ENCODE measurements around the gene STXBP1. TPM values are rescaled to one million over a fixed set of nuclear protein-coding genes. Genes with fewer than 3 reads are reported as not detected.

STXBP1 gene
- total and polyA plus RNA-seq, 2 of the 4 experiments (the other 2 are of a cell fraction): 15.8 to 22.6 TPM

DNA sequence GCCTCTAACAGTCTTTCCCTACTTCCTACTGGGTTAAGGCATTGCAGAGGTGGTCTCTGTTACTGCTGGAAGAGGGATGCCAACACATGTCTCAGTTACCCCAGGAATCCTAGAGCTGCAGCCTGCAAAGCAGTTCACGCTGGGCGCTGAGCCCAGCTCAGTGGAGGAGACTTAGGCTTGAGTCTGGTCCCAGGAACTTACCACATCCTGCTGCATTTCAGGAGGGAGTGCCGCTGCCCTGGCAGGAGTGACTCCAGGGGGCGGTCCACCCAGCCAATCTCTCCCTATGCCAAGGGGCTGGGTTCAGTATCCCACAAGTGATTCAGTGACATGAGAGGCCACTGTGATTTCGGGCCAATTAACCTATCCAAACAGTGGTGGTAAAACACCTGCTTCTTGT is 111.4 kb downstream of the STXBP1 start:
- dilution Hi-C loops (cut with HindIII; ENCODE audit: low sequenced_read_pairs, unreplicated experiment): no loop called here
- Histone ChIP-seq H2BK15ac (ENCODE audit: low read depth, low read length) (no peak overlapping the region), H3K36me3 (ENCODE audit: control insufficient read depth, insufficient read depth, low read length) (no peaks in the 10 kb centered on the region), H3K56ac (ENCODE audit: extremely low read depth, insufficient read depth, low read length) (no peak overlapping the region), H4K20me1 (ENCODE audit: insufficient read depth, low read length) (no peaks in the 10 kb centered on the region), H4K8ac (ENCODE audit: low read depth in 2 of 2, low read length in 2 of 2) (no peak overlapping the region), H3K4me3 (ENCODE audit: insufficient read depth, low read depth, low read length) (no peak overlapping the region), H2AFZ (replicated peaks; ENCODE audit: low read length, poor library complexity) (peak overlapping the region; percentile 39), H3K18ac (ENCODE audit: low read depth, low read length) (no peak overlapping the region), H3K23ac (ENCODE audit: low read depth, low read length) (no peak overlapping the region), H2BK20ac (ENCODE audit: low read depth, low read length) (no peak overlapping the region), H2BK120ac (ENCODE audit: low read depth, low read length) (no peak overlapping the region), H3K79me1 (ENCODE audit: low read depth in 1 of 2, low read length in 2 of 2) (no peaks in the 10 kb centered on the region), H4K91ac (ENCODE audit: insufficient read depth, low read depth, low read length) (no peak overlapping the region), H3K9me3 (ENCODE audit: control insufficient read depth, insufficient read depth, low read length) (no peaks in the 10 kb centered on the region), H3K9me1 (ENCODE audit: insufficient read depth, low read length) (no peaks in the 10 kb centered on the region; the same call in 1 of the 2 replicates), H4K5ac (ENCODE audit: low read depth, low read length) (no peak overlapping the region), H2BK5ac (ENCODE audit: low read depth, low read length, poor library complexity, severe bottlenecking) (no peak overlapping the region), H3K27me3 (ENCODE audit: control insufficient read depth, insufficient read depth, low read length) (peaks cover 4% of the 10 kb centered on the region; the same call in 1 of the 2 replicates), H3K4ac (ENCODE audit: low read depth, low read length) (no peak overlapping the region), H3K14ac (replicated peaks; ENCODE audit: low read depth, low read length) (no peak overlapping the region), H3K4me2 (ENCODE audit: low read depth, low read length) (no peak overlapping the region), H2AK5ac (ENCODE audit: low read depth, low read length) (no peak overlapping the region), H3K27ac (ENCODE audit: insufficient read depth, low read length) (no peak overlapping the region), H3K4me1 (ENCODE audit: control insufficient read depth, insufficient read depth, low read length) (0 out of 2 replicates have a peak, but pooled peaks cover 1% of the 10 kb centered on the region), H2AK9ac (replicated peaks; ENCODE audit: low read depth, low read length, poor library complexity) (no peak overlapping the region), H3K9ac (ENCODE audit: low read depth, low read length) (no peak overlapping the region)
- ChIA-PET CTCF (interaction anchor here (2.6 kb wide), 1 partner anchor 11 kb away, joined by 8 read pairs; the partner anchor contains the start of gene TOR2A), POLR2A (ENCODE audit: unreplicated experiment) (no interaction called here)
- ATAC-seq (ENCODE audit: low read depth) (peak; percentile 82), DNase-seq (peak; percentile 66)
- in situ Hi-C loops (cut with MboI; ENCODE audit: low sequenced_read_pairs): no loop called here
- intact Hi-C loops (cut with micrococcal nuclease): no loop called here
- no CpG with 5 or more reads among the region's 5 CpGs for WGBS, 2 experiments (ENCODE audit: extremely low coverage in 2 of 2, insufficient read length in 1 of 2)
- no TSS peak for BruUV-seq (replicated peaks)
- TF ChIP-seq NFE2L2 (IDR thresholded peaks at IDR 0.05; ENCODE audit: low read depth, low read length): no peak
- TF ChIP-seq POLR2A (IDR thresholded peaks at IDR 0.05; ENCODE audit: low read depth, low read length): no peak
- TF ChIP-seq RAD21 (IDR thresholded peaks at IDR 0.05; ENCODE audit: low read length): no peak
- no peak for TF ChIP-seq RFX5 (IDR thresholded peaks at IDR 0.05; ENCODE audit: low read depth, low read length)
- TF ChIP-seq FOS (IDR thresholded peaks at IDR 0.05; ENCODE audit: low read depth, low read length): no peak
- TF ChIP-seq MAZ (IDR thresholded peaks at IDR 0.05; ENCODE audit: borderline replicate concordance, low read depth, low read length): no peak
- TF ChIP-seq, protein P1, sequence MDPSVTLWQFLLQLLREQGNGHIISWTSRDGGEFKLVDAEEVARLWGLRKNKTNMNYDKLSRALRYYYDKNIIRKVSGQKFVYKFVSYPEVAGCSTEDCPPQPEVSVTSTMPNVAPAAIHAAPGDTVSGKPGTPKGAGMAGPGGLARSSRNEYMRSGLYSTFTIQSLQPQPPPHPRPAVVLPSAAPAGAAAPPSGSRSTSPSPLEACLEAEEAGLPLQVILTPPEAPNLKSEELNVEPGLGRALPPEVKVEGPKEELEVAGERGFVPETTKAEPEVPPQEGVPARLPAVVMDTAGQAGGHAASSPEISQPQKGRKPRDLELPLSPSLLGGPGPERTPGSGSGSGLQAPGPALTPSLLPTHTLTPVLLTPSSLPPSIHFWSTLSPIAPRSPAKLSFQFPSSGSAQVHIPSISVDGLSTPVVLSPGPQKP (IDR thresholded peaks at IDR 0.05; ENCODE audit: borderline replicate concordance, low read depth, low read length): no peak
- TF ChIP-seq CEBPB (IDR thresholded peaks at IDR 0.05; ENCODE audit: low read depth, low read length): no peak
- no peak for TF ChIP-seq SMC3 (IDR thresholded peaks at IDR 0.05; ENCODE audit: low read depth, low read length)
- no peak for TF ChIP-seq BHLHE40 (IDR thresholded peaks at IDR 0.05; ENCODE audit: low read depth, low read length)
- no peak for TF ChIP-seq RCOR1 (IDR thresholded peaks at IDR 0.05; ENCODE audit: insufficient replicate concordance, low read length)
